Measurements from ENCODE around the gene JMJD1C. TPM values are rescaled to one million over a fixed set of nuclear protein-coding genes. Genes with fewer than 3 reads are reported as not detected.

Gene JMJD1C
- total RNA-seq, 1 donor from 2014 or later = 83.7 TPM

- TF ChIP-seq CTCF (IDR thresholded peaks at IDR 0.05; ENCODE audit: unreplicated experiment) = no peak
- H3K4me1 Mint-ChIP-seq (ENCODE audit: unreplicated experiment) = peaks cover 3% of the 10 kb centered on the region
- H3K27ac Mint-ChIP-seq (ENCODE audit: unreplicated experiment) = no peak overlapping the region
- DNase-seq (ENCODE audit: low spot score) = no peak
- peaks cover 3% of the 10 kb centered on the region for H3K27me3 Mint-ChIP-seq (ENCODE audit: unreplicated experiment)
- H3K36me3 Mint-ChIP-seq (ENCODE audit: low read depth, unreplicated experiment) = no peaks in the 10 kb centered on the region
- H3K9me3 Mint-ChIP-seq (ENCODE audit: unreplicated experiment) = no peaks in the 10 kb centered on the region
- H3K4me3 Mint-ChIP-seq (ENCODE audit: unreplicated experiment) = no peak overlapping the region
These were observed 141.3 kb downstream of the JMJD1C start for GRCh38 chr10:63324495-63324854.

- H3K9me3 Mint-ChIP-seq (ENCODE audit: unreplicated experiment) = no peaks in the 10 kb centered on the region
- H3K27ac Mint-ChIP-seq (ENCODE audit: unreplicated experiment) = no peak overlapping the region
- H3K4me3 Mint-ChIP-seq (ENCODE audit: unreplicated experiment) = no peak overlapping the region
- no peak for DNase-seq (ENCODE audit: low spot score)
- peaks cover 3% of the 10 kb centered on the region for H3K4me1 Mint-ChIP-seq (ENCODE audit: unreplicated experiment)
- H3K36me3 Mint-ChIP-seq (ENCODE audit: low read depth, unreplicated experiment) = no peaks in the 10 kb centered on the region
- peaks cover 3% of the 10 kb centered on the region for H3K27me3 Mint-ChIP-seq (ENCODE audit: unreplicated experiment)
- TF ChIP-seq CTCF (IDR thresholded peaks at IDR 0.05; ENCODE audit: unreplicated experiment) = no peak
These were observed 141.9 kb downstream of the JMJD1C start for GRCh38 chr10:63323701-63324494.

GRCh38 chr10:63320683-63321082 lies 145.1 kb downstream of the JMJD1C start:
- peaks cover 3% of the 10 kb centered on the region for H3K27me3 Mint-ChIP-seq (ENCODE audit: unreplicated experiment)
- no peak overlapping the region for H3K27ac Mint-ChIP-seq (ENCODE audit: unreplicated experiment)
- no peaks in the 10 kb centered on the region for H3K9me3 Mint-ChIP-seq (ENCODE audit: unreplicated experiment)
- peaks cover 3% of the 10 kb centered on the region for H3K4me1 Mint-ChIP-seq (ENCODE audit: unreplicated experiment)
- H3K4me3 Mint-ChIP-seq (ENCODE audit: unreplicated experiment) = no peak overlapping the region
- no peak for TF ChIP-seq CTCF (IDR thresholded peaks at IDR 0.05; ENCODE audit: unreplicated experiment)
- peaks cover 3% of the 10 kb centered on the region for H3K36me3 Mint-ChIP-seq (ENCODE audit: low read depth, unreplicated experiment)
- no peak for DNase-seq (ENCODE audit: low spot score)

GRCh38 chr10:63319231-63319630 lies 146.5 kb downstream of the JMJD1C start:
- Mint-ChIP-seq H3K9me3 (ENCODE audit: unreplicated experiment) (no peaks in the 10 kb centered on the region), H3K4me3 (ENCODE audit: unreplicated experiment) (no peak overlapping the region), H3K27ac (ENCODE audit: unreplicated experiment) (no peak overlapping the region), H3K4me1 (ENCODE audit: unreplicated experiment) (peaks cover 3% of the 10 kb centered on the region), H3K27me3 (ENCODE audit: unreplicated experiment) (peaks cover 3% of the 10 kb centered on the region), H3K36me3 (ENCODE audit: low read depth, unreplicated experiment) (peaks cover 3% of the 10 kb centered on the region)
- TF ChIP-seq CTCF (IDR thresholded peaks at IDR 0.05; ENCODE audit: unreplicated experiment) = no peak
- DNase-seq (ENCODE audit: low spot score) = no peak

- peaks cover 2% of the 10 kb centered on the region for H3K27me3 Mint-ChIP-seq (ENCODE audit: unreplicated experiment)
- TF ChIP-seq CTCF (IDR thresholded peaks at IDR 0.05; ENCODE audit: unreplicated experiment) = no peak
- H3K4me3 Mint-ChIP-seq (ENCODE audit: unreplicated experiment) = no peak overlapping the region
- no peaks in the 10 kb centered on the region for H3K9me3 Mint-ChIP-seq (ENCODE audit: unreplicated experiment)
- peaks cover 3% of the 10 kb centered on the region for H3K36me3 Mint-ChIP-seq (ENCODE audit: low read depth, unreplicated experiment)
- H3K4me1 Mint-ChIP-seq (ENCODE audit: unreplicated experiment) = peaks cover 3% of the 10 kb centered on the region
- no peak for DNase-seq (ENCODE audit: low spot score)
- no peak overlapping the region for H3K27ac Mint-ChIP-seq (ENCODE audit: unreplicated experiment)
These were observed 147.3 kb downstream of the JMJD1C start for GRCh38 chr10:63318491-63318890.
